OCI-LY7 (cell line): ENCODE measurements around the gene RBM20.

Experiments used
- CTCF ChIP-seq: fragments of 200-600 bp; sonication (generic); conservative IDR thresholded peaks from 2 replicates; pipeline ENCODE4 v1.5.1; 2014; ENCODE audit warnings: mild to moderate bottlenecking, antibody characterized with exemption, low read length, moderate library complexity, mixed read lengths
- EZH2phosphoT487 ChIP-seq: fragments of 200-600 bp; sonication (generic); IDR thresholded peaks from 2 replicates; pipeline ENCODE4 v1.6.1; 2018; ENCODE audit warnings: low read depth, borderline replicate concordance, mild to moderate bottlenecking, mixed run types, antibody characterized with exemption, low read length, moderate library complexity, mixed read lengths

GRCh38 chr10:110813743-110814472, 169.8 kb downstream of the RBM20 start:
- no peak for TF ChIP-seq CTCF
- no peak for TF ChIP-seq EZH2phosphoT487
